Tongue (tissue), 1 donor: ENCODE measurements around the gene LASP1NB.
"Not testable (repeated sequence)": the region's sequence is repeated elsewhere in the genome, so short reads cannot be mapped to it uniquely, and the experiment has no call there.

Experiments
- DNase-seq: peaks from one replicate; pipeline ENCODE4 v3.0.0-alpha.2; 2015

The LASP1NB gene

DNA sequence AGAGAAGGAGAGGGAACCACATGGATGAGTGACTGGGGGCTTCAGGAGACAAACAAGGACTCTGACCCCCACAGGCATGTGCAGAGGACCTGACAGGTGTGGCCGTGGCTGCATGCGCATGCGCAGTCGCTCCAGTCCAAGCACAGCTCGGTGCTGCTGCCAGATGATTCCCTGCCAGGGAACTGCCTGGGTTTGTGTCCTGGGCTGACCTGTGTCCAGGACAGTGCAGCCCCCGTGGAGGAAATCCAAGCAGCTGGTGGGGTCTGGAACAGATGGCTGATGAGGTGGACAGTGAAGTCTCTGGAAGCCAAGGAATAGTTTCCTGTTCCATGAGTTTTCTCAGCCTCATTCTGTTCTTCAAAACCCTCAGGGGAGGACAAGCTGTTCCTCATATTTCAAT lies 28.2 kb upstream of the LASP1NB start:
- peak; percentile 80 for DNase-seq

GRCh38 chr17:38897671-38898290 lies 27.6 kb upstream of the LASP1NB start:
- DNase-seq, result no peak

- DNase-seq, result no peak
These were observed 27.1 kb upstream of the LASP1NB start for GRCh38 chr17:38898291-38898679.

DNA sequence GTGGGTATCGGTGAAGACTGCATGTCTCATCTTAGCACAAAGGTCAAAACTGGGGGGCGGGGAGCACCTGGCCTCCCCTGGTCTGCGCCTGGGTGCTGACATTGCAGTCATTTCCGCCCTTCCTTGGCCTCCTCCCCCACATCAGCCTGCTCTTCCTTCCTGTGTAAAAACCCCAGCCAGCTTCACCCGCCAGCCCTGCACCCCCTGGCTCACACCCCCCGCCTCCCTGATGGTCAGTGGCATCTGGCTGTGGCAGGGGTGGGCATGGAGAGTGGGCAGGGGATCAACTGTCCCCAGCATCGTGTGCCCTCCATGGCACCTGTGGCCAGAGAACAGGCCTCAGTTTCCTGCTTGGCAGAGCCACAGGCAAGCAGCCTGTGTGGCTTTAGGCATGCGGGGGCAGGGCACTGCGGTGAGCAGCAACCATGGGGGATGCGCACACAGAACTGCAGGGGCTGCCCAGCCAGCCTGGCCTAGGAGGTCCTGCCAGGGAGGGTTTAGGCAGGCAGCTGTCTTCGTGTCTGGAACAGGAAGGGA lies 26.5 kb upstream of the LASP1NB start:
- peak; percentile 71 for DNase-seq

DNA sequence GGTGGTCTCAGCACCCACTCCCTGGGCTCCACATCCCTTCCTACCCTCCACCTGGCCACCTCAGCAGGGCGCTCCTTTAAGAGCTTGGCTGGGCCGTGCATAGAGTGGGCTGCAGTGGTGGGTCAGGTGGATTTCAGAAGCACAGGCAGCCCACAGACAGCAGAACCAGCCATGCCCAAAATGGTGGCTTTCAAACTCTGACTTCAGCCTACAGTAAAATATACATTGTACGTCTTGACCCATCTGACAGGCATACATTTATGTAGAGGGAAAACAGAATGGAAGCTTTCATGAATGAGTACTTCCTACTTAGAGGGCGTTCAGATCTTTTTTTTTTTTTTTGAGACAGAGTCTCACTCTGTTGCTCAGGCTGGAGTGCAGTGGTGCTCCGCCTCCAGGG lies 26.0 kb upstream of the LASP1NB start:
- no peak for DNase-seq

DNA sequence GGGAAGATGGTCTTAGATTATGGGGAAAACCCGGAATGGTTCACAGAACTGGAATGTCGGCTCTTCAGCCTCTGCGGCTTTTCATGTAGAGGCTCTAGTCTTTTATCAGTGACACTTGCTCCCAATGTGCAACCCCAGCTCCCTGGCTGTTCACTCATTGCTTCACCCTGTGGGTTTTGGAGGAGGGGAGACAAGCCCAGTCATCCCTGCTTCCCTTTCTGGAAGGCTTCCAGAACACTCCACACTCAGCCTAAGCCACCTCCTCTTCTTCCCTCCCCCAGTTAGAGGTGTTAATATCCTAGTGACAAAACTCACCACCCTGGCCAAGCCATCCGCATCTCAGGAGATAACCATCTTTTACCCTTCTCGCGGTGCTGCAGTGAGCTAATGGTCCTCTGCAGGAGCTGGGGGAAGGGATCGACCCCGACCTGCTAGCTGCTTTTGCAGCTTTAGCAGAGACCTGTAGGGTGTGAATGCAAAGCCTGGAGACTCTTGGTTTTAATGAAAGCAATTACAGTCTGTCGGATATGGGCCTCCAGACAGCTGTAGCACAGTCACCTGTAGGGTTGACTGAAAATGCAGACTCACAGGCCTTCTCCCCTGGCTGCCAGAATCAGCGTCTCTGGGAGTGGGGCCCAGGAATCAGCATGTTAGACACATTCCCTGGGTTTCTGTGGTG lies 24.3 kb upstream of the LASP1NB start:
- DNase-seq, result no peak

GRCh38 chr17:38903404-38903803 lies 22.0 kb upstream of the LASP1NB start:
- no peak for DNase-seq

GRCh38 chr17:38904892-38905291 lies 20.5 kb upstream of the LASP1NB start:
- no peak for DNase-seq

- no peak for DNase-seq
These were observed 20.0 kb upstream of the LASP1NB start for GRCh38 chr17:38905375-38905774.

- no peak for DNase-seq
These were observed 18.8 kb upstream of the LASP1NB start for GRCh38 chr17:38906460-38907228.

DNA sequence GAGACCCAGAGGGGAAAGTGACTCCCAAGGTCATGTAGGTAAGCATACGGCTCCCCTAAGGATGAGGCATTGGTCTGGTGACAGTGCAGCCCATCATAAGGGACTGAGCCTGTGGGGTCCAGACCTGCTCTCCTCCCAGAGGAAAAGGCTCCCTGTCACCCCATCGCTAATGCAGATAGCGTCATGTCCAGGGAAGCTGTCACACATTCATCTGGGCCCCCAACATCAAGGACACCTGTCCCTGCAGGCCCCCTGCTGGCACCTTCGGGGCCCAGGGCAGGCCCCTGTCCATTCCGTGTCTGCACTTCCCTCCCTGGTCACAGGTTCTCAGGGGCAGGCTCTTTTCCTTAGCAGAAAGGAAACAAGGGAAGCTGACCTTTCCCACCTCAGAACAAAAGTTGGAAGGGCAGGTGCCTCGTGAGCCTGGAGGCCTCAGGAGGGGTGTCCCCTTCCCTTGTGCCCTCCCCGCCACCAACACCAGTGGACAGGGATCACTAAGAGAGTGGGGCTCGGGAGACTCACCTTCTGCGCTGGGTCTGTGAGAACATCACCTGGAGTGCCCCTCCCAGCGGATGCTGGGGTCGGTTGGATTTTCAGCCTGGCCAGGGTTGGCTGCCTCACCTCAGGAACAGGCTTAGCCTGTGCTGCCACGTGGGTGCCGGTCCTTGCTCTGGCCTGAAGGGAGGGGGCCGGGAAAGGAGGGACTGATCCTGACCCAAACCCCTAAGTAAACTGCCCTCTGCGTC lies 17.3 kb upstream of the LASP1NB start:
- no peak for DNase-seq

GRCh38 chr17:38908676-38909181 lies 16.7 kb upstream of the LASP1NB start:
- DNase-seq, result peak; percentile 58

- no peak for DNase-seq
These were observed 15.1 kb upstream of the LASP1NB start for GRCh38 chr17:38910325-38910724.

DNA sequence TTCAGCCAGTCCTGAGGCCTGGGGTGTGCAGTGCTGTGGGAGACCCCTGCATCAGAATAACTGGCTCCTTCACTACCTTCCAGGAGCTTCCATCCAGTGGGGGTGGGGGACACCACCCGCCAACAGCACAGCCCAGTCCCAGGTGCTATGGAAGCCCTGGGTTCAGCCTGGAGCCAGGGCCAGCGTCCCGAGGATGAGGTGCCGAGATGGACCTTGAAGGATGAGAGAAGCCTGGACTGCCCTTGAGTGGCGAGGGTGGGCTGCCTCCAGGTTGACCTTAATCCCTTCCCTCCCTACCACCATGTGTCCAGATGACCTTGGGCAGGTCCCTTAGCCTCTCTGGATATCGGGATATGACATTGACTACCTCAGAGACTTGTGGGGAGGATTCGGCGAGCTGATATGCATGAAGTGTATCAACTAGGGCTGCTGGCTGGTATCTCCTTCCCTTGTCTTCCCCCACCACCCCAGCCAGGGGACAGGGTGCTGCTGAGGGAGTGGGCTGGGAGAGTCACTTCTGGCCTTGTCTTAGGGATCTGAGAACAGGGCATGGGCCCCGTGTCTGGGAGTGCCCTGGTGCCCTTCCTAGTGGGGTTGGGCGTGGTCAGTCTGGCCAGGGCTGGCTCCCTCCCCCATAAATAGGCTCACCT lies 14.2 kb upstream of the LASP1NB start:
- no peak for DNase-seq

GRCh38 chr17:38911731-38912081 lies 13.7 kb upstream of the LASP1NB start:
- DNase-seq, result not testable (repeated sequence)

DNA sequence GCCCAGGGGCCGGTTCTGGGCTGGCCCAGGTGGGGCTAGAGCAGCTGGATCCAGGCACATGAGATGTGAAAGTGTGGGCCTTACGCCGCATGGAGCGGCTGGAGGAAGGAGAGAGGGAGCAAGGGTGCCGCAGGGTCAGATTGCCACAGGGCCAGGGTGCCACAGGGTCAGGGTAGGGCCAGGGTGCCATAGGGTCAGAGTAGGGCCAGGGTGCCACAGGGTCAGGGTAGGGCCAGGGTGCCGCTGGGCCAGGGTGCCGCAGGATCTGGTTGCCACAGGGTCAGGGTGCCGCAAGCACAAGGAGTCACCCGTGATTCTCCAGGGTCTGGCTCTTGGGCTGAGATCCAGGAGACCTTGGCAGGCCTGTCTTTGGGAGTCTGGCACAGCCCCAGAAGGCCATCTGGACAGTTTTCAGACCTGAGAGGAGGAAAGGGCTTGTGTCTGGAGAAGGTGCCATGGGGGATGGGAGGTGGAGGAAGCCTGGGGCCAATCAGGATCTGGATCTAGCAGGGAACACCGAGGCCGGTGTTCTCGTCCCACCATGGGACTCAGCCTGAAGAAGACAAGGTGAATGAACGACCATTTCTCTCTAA lies 13.1 kb upstream of the LASP1NB start:
- peak; percentile 34 for DNase-seq

DNA sequence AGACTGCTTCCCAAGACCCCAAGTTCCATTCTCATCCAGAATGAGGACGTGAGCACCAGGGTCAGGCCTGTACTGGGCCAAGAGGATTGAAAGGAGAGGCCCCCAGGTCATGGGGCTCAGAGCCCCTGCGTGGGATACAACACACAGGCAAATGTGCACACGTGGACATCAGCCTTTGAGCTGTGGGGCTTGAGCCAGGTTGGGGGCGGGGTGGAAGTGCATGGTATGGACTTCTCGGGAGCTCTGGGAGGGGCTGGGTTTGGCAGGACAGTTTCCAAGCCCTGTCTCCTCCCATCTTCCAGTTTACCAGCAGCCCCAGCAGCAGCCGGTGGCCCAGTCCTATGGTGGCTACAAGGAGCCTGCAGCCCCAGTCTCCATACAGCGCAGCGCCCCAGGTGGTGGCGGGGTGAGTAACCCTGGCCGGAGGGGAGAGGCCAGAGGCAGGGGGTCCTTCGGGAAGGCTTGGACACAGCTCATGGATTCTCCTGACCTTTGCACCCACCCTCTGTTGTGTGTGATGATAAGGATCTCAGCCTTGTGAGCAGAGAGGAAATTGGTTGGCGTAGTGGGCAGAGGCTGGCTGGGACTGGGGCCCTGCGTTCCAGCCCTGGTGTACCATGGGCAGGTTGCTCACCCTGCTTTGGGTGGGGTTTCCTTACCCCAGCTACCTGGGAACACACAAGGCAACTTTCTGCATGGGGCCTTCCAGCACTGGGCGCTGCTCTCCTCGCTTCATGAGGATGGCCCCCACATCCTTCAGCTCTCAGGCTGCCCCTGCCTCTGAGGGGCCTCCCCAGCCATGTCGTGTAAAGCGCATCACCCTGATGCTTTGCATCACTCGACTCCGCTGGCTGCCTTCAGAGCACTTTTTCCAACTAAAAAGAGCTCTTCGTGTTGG lies 10.4 kb upstream of the LASP1NB start:
- DNase-seq, result no peak

- DNase-seq, result no peak
These were observed 9.8 kb upstream of the LASP1NB start for GRCh38 chr17:38915639-38915995.

DNA sequence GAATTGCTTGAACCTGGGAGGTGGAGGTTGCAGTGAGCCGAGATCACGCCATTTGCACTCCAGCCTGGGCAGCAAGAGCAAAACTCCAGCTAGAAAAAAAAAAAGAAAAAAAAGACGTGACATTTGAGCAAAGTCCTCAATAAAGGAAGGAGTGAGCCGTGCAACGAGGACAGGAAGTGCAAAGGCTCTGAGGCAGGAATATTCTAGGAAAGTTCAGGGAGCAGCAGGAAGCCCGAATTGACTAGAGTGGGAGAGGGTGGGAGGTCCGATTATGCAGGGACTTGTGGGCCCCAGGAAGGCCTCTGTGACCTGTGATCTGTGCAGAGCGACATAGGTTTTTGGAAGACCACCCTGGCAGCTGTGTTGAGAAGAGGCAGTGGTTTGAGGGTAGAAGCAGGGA lies 8.6 kb upstream of the LASP1NB start:
- DNase-seq, result no peak

DNA sequence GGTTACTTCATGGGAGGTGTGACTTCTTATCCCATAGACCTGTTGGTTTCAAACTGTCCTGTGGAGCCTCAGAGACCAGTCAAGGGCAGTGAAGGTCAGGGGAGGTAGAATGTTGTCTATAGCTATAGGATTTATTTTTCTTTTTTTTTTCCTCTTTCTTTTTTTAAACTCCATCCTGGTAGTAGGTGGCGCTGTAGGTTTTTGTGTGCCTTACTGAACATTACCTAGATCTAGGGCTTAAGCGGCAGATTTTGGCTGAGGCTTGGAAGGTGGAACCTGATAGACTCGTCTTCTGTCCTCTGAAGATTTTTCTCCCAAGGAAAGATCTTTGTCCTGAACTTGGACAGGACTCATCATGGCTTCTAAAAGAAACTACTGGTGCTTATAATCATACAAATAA lies 8.2 kb upstream of the LASP1NB start:
- no peak for DNase-seq
